ENCODE results near the gene CRYL1.

CRYL1 gene

GRCh38 chr13:20407759-20408158 is 117.9 kb downstream of the CRYL1 start:
- no peak overlapping the region for H2AFZ ChIP-seq (ENCODE audit: low read length)
- no peak overlapping the region for H3K14ac ChIP-seq (ENCODE audit: low read length)
- H3K27me3 ChIP-seq (ENCODE audit: control insufficient read depth in 3 of 3, insufficient read depth in 3 of 3, low read depth in 1 of 3, low read length in 3 of 3): peaks cover 0 to 32% (median 0%) of the 10 kb centered on the region in 3 experiments
- H3K4me2 ChIP-seq (ENCODE audit: insufficient read depth, low read length, poor library complexity, severe bottlenecking): no peak overlapping the region
- no peak overlapping the region for H2BK15ac ChIP-seq (ENCODE audit: low read length)
- peaks cover 0 to 3% of the 10 kb centered on the region in 2 donors for H3K4me1 ChIP-seq (ENCODE audit: control insufficient read depth in 2 of 2, insufficient read depth in 1 of 2, low read depth in 1 of 2, low read length in 2 of 2)
- peaks cover 1% of the 10 kb centered on the region for H3K79me1 ChIP-seq (ENCODE audit: low read depth, low read length)
- no peaks in the 10 kb centered on the region for H3K36me3 ChIP-seq (replicated peaks in 1 of 2; ENCODE audit: control insufficient read depth in 2 of 2, insufficient read depth in 2 of 2, low read length in 2 of 2)
- no peak overlapping the region for H3K27ac ChIP-seq (replicated peaks; ENCODE audit: low read length)
- DNase-seq (ENCODE audit: low spot score): no peak
- no peak overlapping the region for H3K4ac ChIP-seq (ENCODE audit: low read length)
- no peak overlapping the region for H3K9ac ChIP-seq (ENCODE audit: low read depth, low read length, poor library complexity)
- H4K8ac ChIP-seq (ENCODE audit: low read depth, low read length): no peak overlapping the region
- WGBS, 2 donors (ENCODE audit: extremely low coverage in 2 of 2, insufficient read length in 2 of 2, insufficient replicate concordance in 1 of 2): no CpG with 5 or more reads among the region's 5 CpGs
- no peak overlapping the region for H2BK120ac ChIP-seq (ENCODE audit: low read depth, low read length)
- no peak overlapping the region for H4K91ac ChIP-seq (ENCODE audit: low read depth, low read length, poor library complexity)
- H2AK5ac ChIP-seq (ENCODE audit: low read depth, low read length): no peak overlapping the region
- no peak overlapping the region for H3K4me3 ChIP-seq (ENCODE audit: low read length in 2 of 2)
- no peak overlapping the region for H3K23ac ChIP-seq (ENCODE audit: low read depth, low read length, poor library complexity)
- H3K9me3 ChIP-seq (replicated peaks in 1 of 2; ENCODE audit: control insufficient read depth in 2 of 2, insufficient read depth in 1 of 2, low read depth in 1 of 2, low read length in 2 of 2): no peaks in the 10 kb centered on the region
- no peak overlapping the region for H2BK12ac ChIP-seq (ENCODE audit: low read length)
- H2BK5ac ChIP-seq (ENCODE audit: low read length): no peak overlapping the region
- no peak overlapping the region for H3K18ac ChIP-seq (ENCODE audit: low read length)

GRCh38 chr13:20405691-20406090 is 120.0 kb downstream of the CRYL1 start:
- Histone ChIP-seq H3K4ac (ENCODE audit: low read length) (no peak overlapping the region), H2BK12ac (ENCODE audit: low read length) (peak overlapping the region; percentile 14), H2AK5ac (ENCODE audit: low read depth, low read length) (no peak overlapping the region), H2BK15ac (ENCODE audit: low read length) (no peak overlapping the region), H3K36me3 (replicated peaks in 1 of 2; ENCODE audit: control insufficient read depth in 2 of 2, insufficient read depth in 2 of 2, low read length in 2 of 2) (no peaks in the 10 kb centered on the region), H3K4me3 (ENCODE audit: low read length in 2 of 2) (no peak overlapping the region), H3K4me1 (ENCODE audit: control insufficient read depth in 2 of 2, insufficient read depth in 1 of 2, low read depth in 1 of 2, low read length in 2 of 2) (peaks cover 0 to 3% of the 10 kb centered on the region in 2 donors), H3K9me3 (replicated peaks in 1 of 2; ENCODE audit: control insufficient read depth in 2 of 2, insufficient read depth in 1 of 2, low read depth in 1 of 2, low read length in 2 of 2) (no peaks in the 10 kb centered on the region), H2BK5ac (ENCODE audit: low read length) (no peak overlapping the region), H3K23ac (ENCODE audit: low read depth, low read length, poor library complexity) (peak overlapping the region; percentile 30), H3K9ac (ENCODE audit: low read depth, low read length, poor library complexity) (peak overlapping the region; percentile 82), H3K4me2 (ENCODE audit: insufficient read depth, low read length, poor library complexity, severe bottlenecking) (no peak overlapping the region), H3K14ac (ENCODE audit: low read length) (peak overlapping the region; percentile 22), H3K79me1 (ENCODE audit: low read depth, low read length) (no peaks in the 10 kb centered on the region), H4K8ac (ENCODE audit: low read depth, low read length) (no peak overlapping the region), H3K18ac (ENCODE audit: low read length) (peak overlapping the region; percentile 86), H2AFZ (ENCODE audit: low read length) (peak overlapping the region; percentile 65), H3K27me3 (ENCODE audit: control insufficient read depth in 3 of 3, insufficient read depth in 3 of 3, low read depth in 1 of 3, low read length in 3 of 3) (peaks cover 0 to 32% (median 0%) of the 10 kb centered on the region in 3 experiments), H2BK120ac (ENCODE audit: low read depth, low read length) (no peak overlapping the region), H3K27ac (replicated peaks; ENCODE audit: low read length) (no peak overlapping the region), H4K91ac (ENCODE audit: low read depth, low read length, poor library complexity) (no peak overlapping the region)
- DNase-seq (ENCODE audit: low spot score): peak; percentile 29
- no CpG with 5 or more reads among the region's 17 CpGs for WGBS, 2 donors (ENCODE audit: extremely low coverage in 2 of 2, insufficient read length in 2 of 2, insufficient replicate concordance in 1 of 2)

- no CpG with 5 or more reads among the region's 13 CpGs for WGBS, 2 donors (ENCODE audit: extremely low coverage in 2 of 2, insufficient read length in 2 of 2, insufficient replicate concordance in 1 of 2)
- H3K23ac ChIP-seq (ENCODE audit: low read depth, low read length, poor library complexity): no peak overlapping the region
These were observed 121.0 kb downstream of the CRYL1 start for GRCh38 chr13:20404488-20405222.

GRCh38 chr13:20403826-20404225 is 121.8 kb downstream of the CRYL1 start:
- DNase-seq (ENCODE audit: low spot score): no peak
- Histone ChIP-seq H3K27me3 (ENCODE audit: control insufficient read depth in 3 of 3, insufficient read depth in 3 of 3, low read depth in 1 of 3, low read length in 3 of 3) (peaks cover 0 to 32% (median 0%) of the 10 kb centered on the region in 3 experiments), H3K18ac (ENCODE audit: low read length) (no peak overlapping the region), H3K27ac (replicated peaks; ENCODE audit: low read length) (no peak overlapping the region), H3K14ac (ENCODE audit: low read length) (no peak overlapping the region), H4K8ac (ENCODE audit: low read depth, low read length) (no peak overlapping the region), H3K9ac (ENCODE audit: low read depth, low read length, poor library complexity) (no peak overlapping the region), H3K36me3 (replicated peaks in 1 of 2; ENCODE audit: control insufficient read depth in 2 of 2, insufficient read depth in 2 of 2, low read length in 2 of 2) (no peaks in the 10 kb centered on the region), H3K4me1 (ENCODE audit: control insufficient read depth in 2 of 2, insufficient read depth in 1 of 2, low read depth in 1 of 2, low read length in 2 of 2) (peaks cover 0 to 3% of the 10 kb centered on the region in 2 donors), H3K9me3 (replicated peaks in 1 of 2; ENCODE audit: control insufficient read depth in 2 of 2, insufficient read depth in 1 of 2, low read depth in 1 of 2, low read length in 2 of 2) (no peaks in the 10 kb centered on the region), H2AFZ (ENCODE audit: low read length) (no peak overlapping the region), H2BK15ac (ENCODE audit: low read length) (no peak overlapping the region), H2BK5ac (ENCODE audit: low read length) (no peak overlapping the region), H4K91ac (ENCODE audit: low read depth, low read length, poor library complexity) (no peak overlapping the region), H3K4ac (ENCODE audit: low read length) (no peak overlapping the region), H2BK120ac (ENCODE audit: low read depth, low read length) (no peak overlapping the region), H3K23ac (ENCODE audit: low read depth, low read length, poor library complexity) (no peak overlapping the region), H2AK5ac (ENCODE audit: low read depth, low read length) (no peak overlapping the region), H3K79me1 (ENCODE audit: low read depth, low read length) (no peaks in the 10 kb centered on the region), H3K4me2 (ENCODE audit: insufficient read depth, low read length, poor library complexity, severe bottlenecking) (no peak overlapping the region), H2BK12ac (ENCODE audit: low read length) (no peak overlapping the region), H3K4me3 (ENCODE audit: low read length in 2 of 2) (no peak overlapping the region)
- no CpG with 5 or more reads among the region's 10 CpGs for whole genome bisulfite sequencing, 2 donors (ENCODE audit: extremely low coverage in 2 of 2, insufficient read length in 2 of 2, insufficient replicate concordance in 1 of 2)

More at GRCh38 chr13:20404488-20405222, 121.0 kb downstream of the CRYL1 start:
- Histone ChIP-seq H3K36me3 (replicated peaks in 1 of 2; ENCODE audit: control insufficient read depth in 2 of 2, insufficient read depth in 2 of 2, low read length in 2 of 2) (no peaks in the 10 kb centered on the region), H3K4me3 (ENCODE audit: low read length in 2 of 2) (no peak overlapping the region), H2AK5ac (ENCODE audit: low read depth, low read length) (no peak overlapping the region), H3K4me1 (ENCODE audit: control insufficient read depth in 2 of 2, insufficient read depth in 1 of 2, low read depth in 1 of 2, low read length in 2 of 2) (peaks cover 0 to 3% of the 10 kb centered on the region in 2 donors), H3K18ac (ENCODE audit: low read length) (no peak overlapping the region), H2BK5ac (ENCODE audit: low read length) (no peak overlapping the region), H2BK15ac (ENCODE audit: low read length) (no peak overlapping the region), H3K4me2 (ENCODE audit: insufficient read depth, low read length, poor library complexity, severe bottlenecking) (no peak overlapping the region), H3K9me3 (replicated peaks in 1 of 2; ENCODE audit: control insufficient read depth in 2 of 2, insufficient read depth in 1 of 2, low read depth in 1 of 2, low read length in 2 of 2) (no peaks in the 10 kb centered on the region), H3K27me3 (ENCODE audit: control insufficient read depth in 3 of 3, insufficient read depth in 3 of 3, low read depth in 1 of 3, low read length in 3 of 3) (peaks cover 0 to 32% (median 0%) of the 10 kb centered on the region in 3 experiments), H2BK12ac (ENCODE audit: low read length) (no peak overlapping the region), H4K91ac (ENCODE audit: low read depth, low read length, poor library complexity) (no peak overlapping the region), H3K4ac (ENCODE audit: low read length) (no peak overlapping the region), H3K27ac (replicated peaks; ENCODE audit: low read length) (no peak overlapping the region), H3K79me1 (ENCODE audit: low read depth, low read length) (no peaks in the 10 kb centered on the region), H3K9ac (ENCODE audit: low read depth, low read length, poor library complexity) (no peak overlapping the region), H4K8ac (ENCODE audit: low read depth, low read length) (no peak overlapping the region), H2AFZ (ENCODE audit: low read length) (no peak overlapping the region), H3K14ac (ENCODE audit: low read length) (no peak overlapping the region), H2BK120ac (ENCODE audit: low read depth, low read length) (no peak overlapping the region)
- no peak for DNase-seq (ENCODE audit: low spot score)

All from neuronal stem cell (in vitro differentiated cells).